ENCODE results near the gene SUPT16H. TPM values are rescaled to one million over a fixed set of nuclear protein-coding genes. Genes with fewer than 3 reads are reported as not detected.

The SUPT16H gene
- total RNA-seq, 1 donor from 2014 or later = 199 TPM

GRCh38 chr14:21399311-21399870, 15.6 kb upstream of the SUPT16H start:
- H3K36me3 Mint-ChIP-seq (ENCODE audit: low read depth) = peaks cover 24% of the 10 kb centered on the region
- H3K4me1 Mint-ChIP-seq = no peaks in the 10 kb centered on the region
- H3K27ac Mint-ChIP-seq (ENCODE audit: unreplicated experiment) = no peak overlapping the region
- TF ChIP-seq CTCF (conservative IDR thresholded peaks at IDR 0.05) = no peak
- no peak for DNase-seq (ENCODE audit: low read depth, low spot score)
- no peaks in the 10 kb centered on the region for H3K9me3 Mint-ChIP-seq
- H3K4me3 Mint-ChIP-seq = no peak overlapping the region
- no peaks in the 10 kb centered on the region for H3K27me3 Mint-ChIP-seq (ENCODE audit: low read depth)

GRCh38 chr14:21398901-21399300, 15.1 kb upstream of the SUPT16H start:
- Mint-ChIP-seq H3K36me3 (ENCODE audit: low read depth) (peaks cover 27% of the 10 kb centered on the region), H3K9me3 (no peaks in the 10 kb centered on the region), H3K27ac (ENCODE audit: unreplicated experiment) (no peak overlapping the region), H3K4me3 (no peak overlapping the region), H3K27me3 (ENCODE audit: low read depth) (no peaks in the 10 kb centered on the region), H3K4me1 (no peaks in the 10 kb centered on the region)
- no peak for DNase-seq (ENCODE audit: low read depth, low spot score)
- TF ChIP-seq CTCF (conservative IDR thresholded peaks at IDR 0.05) = no peak

GRCh38 chr14:21395450-21395849, 11.6 kb upstream of the SUPT16H start:
- peak; percentile 35 for TF ChIP-seq CTCF (conservative IDR thresholded peaks at IDR 0.05)
- no peak for DNase-seq (ENCODE audit: low read depth, low spot score)
- Mint-ChIP-seq H3K27ac (ENCODE audit: unreplicated experiment) (no peak overlapping the region), H3K27me3 (ENCODE audit: low read depth) (no peaks in the 10 kb centered on the region), H3K4me3 (no peak overlapping the region), H3K36me3 (ENCODE audit: low read depth) (peaks cover 24% of the 10 kb centered on the region), H3K4me1 (no peaks in the 10 kb centered on the region), H3K9me3 (no peaks in the 10 kb centered on the region)

- DNase-seq (ENCODE audit: low read depth, low spot score) = no peak
- no peak overlapping the region for H3K27ac Mint-ChIP-seq (ENCODE audit: unreplicated experiment)
- no peak for TF ChIP-seq CTCF (conservative IDR thresholded peaks at IDR 0.05)
- H3K4me3 Mint-ChIP-seq = peak overlapping the region; percentile 22
- peaks cover 2% of the 10 kb centered on the region for H3K27me3 Mint-ChIP-seq (ENCODE audit: low read depth)
- no peaks in the 10 kb centered on the region for H3K9me3 Mint-ChIP-seq
- peaks cover 8% of the 10 kb centered on the region for H3K36me3 Mint-ChIP-seq (ENCODE audit: low read depth)
- peaks cover 31% of the 10 kb centered on the region for H3K4me1 Mint-ChIP-seq
These were observed 1.5 kb upstream of the SUPT16H start for GRCh38 chr14:21385188-21385904.

- H3K4me1 Mint-ChIP-seq = peaks cover 31% of the 10 kb centered on the region
- TF ChIP-seq CTCF (conservative IDR thresholded peaks at IDR 0.05) = no peak
- H3K27ac Mint-ChIP-seq (ENCODE audit: unreplicated experiment) = peak overlapping the region; percentile 100
- DNase-seq (ENCODE audit: low read depth, low spot score) = no peak
- H3K9me3 Mint-ChIP-seq = no peaks in the 10 kb centered on the region
- H3K27me3 Mint-ChIP-seq (ENCODE audit: low read depth) = peaks cover 2% of the 10 kb centered on the region
- H3K4me3 Mint-ChIP-seq = peak overlapping the region; percentile 98
- H3K36me3 Mint-ChIP-seq (ENCODE audit: low read depth) = peaks cover 8% of the 10 kb centered on the region
These were observed 654 bp upstream of the SUPT16H start for GRCh38 chr14:21384494-21384851.

Data from neural crest cell (in vitro differentiated cells).